HEK293 (cell line): Measurements from ENCODE around the gene CDC34.

Source experiments
- GLIS1 ChIP-seq: fragments of 450-650 bp; formaldehyde crosslinking; IDR thresholded peaks from 2 replicates; pipeline ENCODE4 v1.5.1; 2016; ENCODE audit warnings: missing biosample characterization, missing genetic modification characterization
- HOXD13 ChIP-seq: sonication (generic); formaldehyde crosslinking; IDR thresholded peaks from 2 replicates; pipeline ENCODE4 v1.8.0; 2022; ENCODE audit warnings: missing genetic modification reagents, borderline replicate concordance
- IKZF3 ChIP-seq: fragments of 450-650 bp; IDR thresholded peaks from 2 replicates; pipeline ENCODE4 v1.5.0; 2018; ENCODE audit warnings: missing biosample characterization, mild to moderate bottlenecking, missing genetic modification characterization, moderate library complexity
- KLF1 ChIP-seq: fragments of 450-650 bp; formaldehyde crosslinking; IDR thresholded peaks from 2 replicates; pipeline ENCODE4 v1.5.1; 2016; ENCODE audit warnings: missing biosample characterization, missing genetic modification characterization
- KLF10 ChIP-seq: fragments of 450-650 bp; IDR thresholded peaks from 2 replicates; pipeline ENCODE4 v1.5.1; 2018; ENCODE audit warnings: missing biosample characterization, mild to moderate bottlenecking, missing genetic modification characterization
- KLF8 ChIP-seq: fragments of 450-650 bp; formaldehyde crosslinking; IDR thresholded peaks from 2 replicates; pipeline ENCODE4 v1.5.1; 2016; ENCODE audit warnings: missing biosample characterization, missing genetic modification characterization
- OSR2 ChIP-seq: fragments of 450-650 bp; formaldehyde crosslinking; IDR thresholded peaks from 2 replicates; pipeline ENCODE4 v1.5.1; 2016; ENCODE audit warnings: missing biosample characterization, missing genetic modification characterization
- PRDM1 ChIP-seq: fragments of 450-650 bp; formaldehyde crosslinking; IDR thresholded peaks from 2 replicates; pipeline ENCODE4; 2016; ENCODE audit warnings: missing biosample characterization, missing genetic modification characterization
- ZBTB8A ChIP-seq: fragments of 450-650 bp; formaldehyde crosslinking; IDR thresholded peaks from 2 replicates; pipeline ENCODE4 v1.5.1; 2016; ENCODE audit warnings: missing biosample characterization, missing genetic modification characterization
- ZFP37 ChIP-seq: fragments of 450-650 bp; formaldehyde crosslinking; IDR thresholded peaks from 2 replicates; pipeline ENCODE4 v1.5.1; 2016; ENCODE audit warnings: missing biosample characterization, missing genetic modification characterization
- ZIC2 ChIP-seq: fragments of 450-650 bp; formaldehyde crosslinking; IDR thresholded peaks from 2 replicates; pipeline ENCODE4 v1.5.1; 2016; ENCODE audit warnings: missing biosample characterization, missing genetic modification characterization
- ZNF2 ChIP-seq: fragments of 450-650 bp; formaldehyde crosslinking; IDR thresholded peaks from 2 replicates; pipeline ENCODE4 v1.5.1; 2016; ENCODE audit warnings: missing biosample characterization, missing genetic modification characterization
- ZNF23 ChIP-seq: fragments of 450-650 bp; formaldehyde crosslinking; IDR thresholded peaks from 2 replicates; pipeline ENCODE4 v1.5.1; 2016; ENCODE audit warnings: missing biosample characterization, missing genetic modification characterization, borderline replicate concordance
- ZNF311 ChIP-seq: fragments of 450-650 bp; formaldehyde crosslinking; IDR thresholded peaks from 2 replicates; pipeline ENCODE4 v1.5.1; 2017; ENCODE audit warnings: missing biosample characterization, missing genetic modification characterization, borderline replicate concordance
- ZNF335 ChIP-seq: fragments of 450-650 bp; formaldehyde crosslinking; conservative IDR thresholded peaks from 2 replicates; pipeline ENCODE4 v1.5.1; 2016; ENCODE audit warnings: missing biosample characterization, missing genetic modification characterization
- ZNF350 ChIP-seq: fragments of 450-650 bp; formaldehyde crosslinking; IDR thresholded peaks from 2 replicates; pipeline ENCODE4 v1.5.0; 2017; ENCODE audit warnings: missing biosample characterization, mild to moderate bottlenecking, missing genetic modification characterization
- ZNF391 ChIP-seq: fragments of 450-650 bp; formaldehyde crosslinking; IDR thresholded peaks from 2 replicates; pipeline ENCODE4 v1.5.1; 2016; ENCODE audit warnings: low read depth, missing biosample characterization, missing genetic modification characterization, borderline replicate concordance
- ZNF394 ChIP-seq: fragments of 450-650 bp; formaldehyde crosslinking; IDR thresholded peaks from 2 replicates; pipeline ENCODE4 v1.5.1; 2016; ENCODE audit warnings: missing biosample characterization, missing genetic modification characterization, mild to moderate bottlenecking, moderate library complexity, borderline replicate concordance
- ZNF529 ChIP-seq: fragments of 450-650 bp; formaldehyde crosslinking; IDR thresholded peaks from 2 replicates; pipeline ENCODE4 v1.5.1; 2017; ENCODE audit warnings: missing genetic modification characterization, missing biosample characterization; ENCODE audit not compliant: insufficient replicate concordance
- ZNF544 ChIP-seq: fragments of 450-650 bp; formaldehyde crosslinking; IDR thresholded peaks from 2 replicates; pipeline ENCODE4 v1.5.0; 2017; ENCODE audit warnings: missing biosample characterization, missing genetic modification characterization
- ZNF600 ChIP-seq: fragments of 450-650 bp; formaldehyde crosslinking; IDR thresholded peaks from 2 replicates; pipeline ENCODE4 v1.5.1; 2016; ENCODE audit warnings: missing biosample characterization, missing genetic modification characterization
- ZNF610 ChIP-seq: fragments of 450-650 bp; formaldehyde crosslinking; IDR thresholded peaks from 2 replicates; pipeline ENCODE4 v1.5.1; 2016; ENCODE audit warnings: missing biosample characterization, missing genetic modification characterization, borderline replicate concordance
- ZNF639 ChIP-seq: fragments of 450-650 bp; formaldehyde crosslinking; IDR thresholded peaks from 2 replicates; pipeline ENCODE4 v1.5.1; 2016; ENCODE audit warnings: missing biosample characterization, missing genetic modification characterization
- ZNF677 ChIP-seq: fragments of 450-650 bp; IDR thresholded peaks from 2 replicates; pipeline ENCODE4 v1.5.0; 2018; ENCODE audit warnings: missing biosample characterization, mild to moderate bottlenecking, missing genetic modification characterization, moderate library complexity
- ZNF692 ChIP-seq: fragments of 450-650 bp; formaldehyde crosslinking; IDR thresholded peaks from 2 replicates; pipeline ENCODE4 v1.5.1; 2016; ENCODE audit warnings: missing biosample characterization, missing genetic modification characterization
- ZSCAN5A ChIP-seq: fragments of 450-650 bp; formaldehyde crosslinking; IDR thresholded peaks from 2 replicates; pipeline ENCODE4 v1.5.1; 2016; ENCODE audit warnings: missing biosample characterization, missing genetic modification characterization
- TF ChIP-seq, protein P1 (sequence below): fragments of 450-650 bp; formaldehyde crosslinking; optimal IDR thresholded peaks from 2 replicates; pipeline ENCODE3; 2016; ENCODE audit warnings: missing biosample characterization, mild to moderate bottlenecking, missing genetic modification characterization
- TF ChIP-seq, protein P2 (sequence below): fragments of 450-650 bp; formaldehyde crosslinking; IDR thresholded peaks from 2 replicates; pipeline ENCODE4 v1.5.1; 2016; ENCODE audit warnings: missing biosample characterization, missing genetic modification characterization
- TF ChIP-seq, protein P3 (sequence below): fragments of 450-650 bp; formaldehyde crosslinking; IDR thresholded peaks from 2 replicates; pipeline ENCODE4 v1.5.1; 2017; ENCODE audit warnings: missing biosample characterization, missing genetic modification characterization
- TF ChIP-seq, protein P4 (sequence below): fragments of 450-650 bp; formaldehyde crosslinking; IDR thresholded peaks from 2 replicates; pipeline ENCODE4 v1.5.1; 2016; ENCODE audit warnings: missing biosample characterization, missing genetic modification characterization, low read depth

Gene CDC34

GRCh38 chr19:511101-511851 is 20.3 kb upstream of the CDC34 start (continued):
- TF ChIP-seq KLF8 (tag by site-specific recombination): peak; percentile 58; the same call in 1 of the 2 replicates
- TF ChIP-seq, protein P1, sequence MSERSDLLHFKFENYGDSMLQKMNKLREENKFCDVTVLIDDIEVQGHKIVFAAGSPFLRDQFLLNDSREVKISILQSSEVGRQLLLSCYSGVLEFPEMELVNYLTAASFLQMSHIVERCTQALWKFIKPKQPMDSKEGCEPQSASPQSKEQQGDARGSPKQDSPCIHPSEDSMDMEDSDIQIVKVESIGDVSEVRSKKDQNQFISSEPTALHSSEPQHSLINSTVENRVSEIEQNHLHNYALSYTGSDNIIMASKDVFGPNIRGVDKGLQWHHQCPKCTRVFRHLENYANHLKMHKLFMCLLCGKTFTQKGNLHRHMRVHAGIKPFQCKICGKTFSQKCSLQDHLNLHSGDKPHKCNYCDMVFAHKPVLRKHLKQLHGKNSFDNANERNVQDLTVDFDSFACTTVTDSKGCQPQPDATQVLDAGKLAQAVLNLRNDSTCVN: peak; percentile 20
- TF ChIP-seq KLF1 (tag by site-specific recombination): peak; percentile 92
- TF ChIP-seq ZNF23: no peak
- TF ChIP-seq ZNF600 (tag by site-specific recombination): peak; percentile 95
- TF ChIP-seq ZNF639 (tag by site-specific recombination): peak; percentile 60; the same call in 1 of the 2 replicates
- peak; percentile 90 for TF ChIP-seq GLIS1 (tag by site-specific recombination)
- no peak for TF ChIP-seq ZFP37 (tag by site-specific recombination)
- no peak for TF ChIP-seq PRDM1 (tag by site-specific recombination)
- TF ChIP-seq ZSCAN5A (tag by site-specific recombination): no peak
- TF ChIP-seq ZBTB8A: peak; percentile 97
- TF ChIP-seq ZNF391 (tag by site-specific recombination): no peak
- TF ChIP-seq OSR2 (tag by site-specific recombination): peak; percentile 88
- TF ChIP-seq ZNF350: no peak
- peak; percentile 97 for TF ChIP-seq ZIC2 (tag by site-specific recombination)
- no peak for TF ChIP-seq ZNF529 (tag by site-specific recombination)
- TF ChIP-seq ZNF311 (tag by site-specific recombination): no peak
- peak; percentile 80 for TF ChIP-seq ZNF692 (tag by site-specific recombination)
- TF ChIP-seq, protein P2, sequence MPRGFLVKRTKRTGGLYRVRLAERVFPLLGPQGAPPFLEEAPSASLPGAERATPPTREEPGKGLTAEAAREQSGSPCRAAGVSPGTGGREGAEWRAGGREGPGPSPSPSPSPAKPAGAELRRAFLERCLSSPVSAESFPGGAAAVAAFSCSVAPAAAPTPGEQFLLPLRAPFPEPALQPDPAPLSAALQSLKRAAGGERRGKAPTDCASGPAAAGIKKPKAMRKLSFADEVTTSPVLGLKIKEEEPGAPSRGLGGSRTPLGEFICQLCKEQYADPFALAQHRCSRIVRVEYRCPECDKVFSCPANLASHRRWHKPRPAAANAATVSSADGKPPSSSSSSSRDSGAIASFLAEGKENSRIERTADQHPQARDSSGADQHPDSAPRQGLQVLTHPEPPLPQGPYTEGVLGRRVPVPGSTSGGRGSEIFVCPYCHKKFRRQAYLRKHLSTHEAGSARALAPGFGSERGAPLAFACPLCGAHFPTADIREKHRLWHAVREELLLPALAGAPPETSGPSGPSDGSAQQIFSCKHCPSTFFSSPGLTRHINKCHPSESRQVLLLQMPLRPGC (tag by site-specific recombination): peak; percentile 35; the same call in 1 of the 2 replicates
- TF ChIP-seq ZNF610: no peak
- TF ChIP-seq, protein P3, sequence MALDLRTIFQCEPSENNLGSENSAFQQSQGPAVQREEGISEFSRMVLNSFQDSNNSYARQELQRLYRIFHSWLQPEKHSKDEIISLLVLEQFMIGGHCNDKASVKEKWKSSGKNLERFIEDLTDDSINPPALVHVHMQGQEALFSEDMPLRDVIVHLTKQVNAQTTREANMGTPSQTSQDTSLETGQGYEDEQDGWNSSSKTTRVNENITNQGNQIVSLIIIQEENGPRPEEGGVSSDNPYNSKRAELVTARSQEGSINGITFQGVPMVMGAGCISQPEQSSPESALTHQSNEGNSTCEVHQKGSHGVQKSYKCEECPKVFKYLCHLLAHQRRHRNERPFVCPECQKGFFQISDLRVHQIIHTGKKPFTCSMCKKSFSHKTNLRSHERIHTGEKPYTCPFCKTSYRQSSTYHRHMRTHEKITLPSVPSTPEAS (tag by site-specific recombination): no peak
- no peak for TF ChIP-seq ZNF544 (tag by site-specific recombination)
- TF ChIP-seq HOXD13: no peak
- no peak for TF ChIP-seq ZNF677
- TF ChIP-seq ZNF2 (tag by site-specific recombination): peak; percentile 43; the same call in 1 of the 2 replicates
- 0 out of 2 replicates have a peak, but pooled peaks have one; percentile 9 for TF ChIP-seq ZNF335 (tag by site-specific recombination)
- peak; percentile 30; the same call in 1 of the 2 replicates for TF ChIP-seq ZNF394
- TF ChIP-seq, protein P4, sequence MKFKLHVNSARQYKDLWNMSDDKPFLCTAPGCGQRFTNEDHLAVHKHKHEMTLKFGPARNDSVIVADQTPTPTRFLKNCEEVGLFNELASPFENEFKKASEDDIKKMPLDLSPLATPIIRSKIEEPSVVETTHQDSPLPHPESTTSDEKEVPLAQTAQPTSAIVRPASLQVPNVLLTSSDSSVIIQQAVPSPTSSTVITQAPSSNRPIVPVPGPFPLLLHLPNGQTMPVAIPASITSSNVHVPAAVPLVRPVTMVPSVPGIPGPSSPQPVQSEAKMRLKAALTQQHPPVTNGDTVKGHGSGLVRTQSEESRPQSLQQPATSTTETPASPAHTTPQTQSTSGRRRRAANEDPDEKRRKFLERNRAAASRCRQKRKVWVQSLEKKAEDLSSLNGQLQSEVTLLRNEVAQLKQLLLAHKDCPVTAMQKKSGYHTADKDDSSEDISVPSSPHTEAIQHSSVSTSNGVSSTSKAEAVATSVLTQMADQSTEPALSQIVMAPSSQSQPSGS (tag by site-specific recombination): 0 out of 2 replicates have a peak, but pooled peaks have one; percentile 8
- TF ChIP-seq KLF10 (tag by site-specific recombination): peak; percentile 48; the same call in 1 of the 2 replicates
- TF ChIP-seq IKZF3 (tag by site-specific recombination): peak; percentile 66
